HCT116 (cell line): ENCODE measurements around the gene SUN5. TPM values are rescaled to one million over a fixed set of nuclear protein-coding genes. Genes with fewer than 3 reads are reported as not detected.

Experiments used
- ATAC-seq: fragments of 200-7000 bp; cut with Tn5 transposase; 2 replicates; pipeline ENCODE4 v1.9.1; 2020; ENCODE audit warnings: mild to moderate bottlenecking, moderate library complexity
- BruUV-seq: library from RNA; stranded (reverse); fragments of 400-500 nt; replicated peaks from 2 replicates; lab custom pipeline; 2021; lab: Mats Ljungman, UMichigan
- CTCF ChIA-PET: fragments of 300-600 bp; sonication (Branson Sonifier 250); formaldehyde crosslinking; loops from one replicate; lab custom pipeline; 2021; ENCODE audit warnings: antibody characterized with exemption; lab: Charles Lee
- POLR2A ChIA-PET: fragments of 300-600, 350-600 bp; sonication (Branson Sonifier 250); formaldehyde crosslinking; loops from one replicate; lab custom pipeline; 2021; ENCODE audit warnings: antibody characterized with exemption; lab: Charles Lee
- RAD21 ChIA-PET, 2 experiments: fragments of 300-600 bp; sonication (Branson Sonifier 250); formaldehyde crosslinking; loops; one replicate each; lab custom pipeline; 2023; ENCODE audit warnings: low total read pairs in 2 of 2; ENCODE audit not compliant: uncharacterized antibody in 2 of 2, unreplicated experiment in 2 of 2, low non-redundant PET in 1 of 2; lab: Charles Lee
- DNase-seq: peaks from one replicate; pipeline ENCODE4 v3.0.0-alpha.2; 2010; ENCODE audit warnings: low read depth, low spot score
- H2AFZ ChIP-seq: fragments of 200-600 bp; shearing (Covaris generic), sonication (generic); 2 replicates; pipeline ENCODE4 v1.6.1; 2017; ENCODE audit warnings: low read depth, mixed run types, mixed read lengths, antibody characterized with exemption, low read length; ENCODE audit not compliant: poor library complexity, severe bottlenecking
- H3K27ac ChIP-seq: 2 replicates; pipeline ENCODE4 v1.5.1; 2012; ENCODE audit warnings: low read depth, low read length
- H3K27me3 ChIP-seq: fragments of 200-600 bp; sonication (generic); 2 replicates; pipeline ENCODE4 v1.6.1; 2016; ENCODE audit warnings: mixed run types, low read length, mixed read lengths; ENCODE audit not compliant: insufficient read depth
- H3K36me3 ChIP-seq, 2 experiments: fragments of 200-500 bp in 1 of 2; fragments of 200-600 bp in 1 of 2; sonication (Bioruptor generic) in 1 of 2; sonication (generic) in 1 of 2; 2 replicates each; pipeline versions ENCODE4 v1.5.1 to v1.6.1; 2014 to 2016; ENCODE audit warnings: low read length in 2 of 2, inconsistent platforms in 1 of 2, mixed read lengths in 1 of 2, mixed run types in 1 of 2; ENCODE audit not compliant: insufficient read depth in 2 of 2, control insufficient read depth in 1 of 2
- H3K4me1 ChIP-seq, 2 experiments: fragments of 200-600 bp in 1 of 2; sonication (generic) in 1 of 2; 2 replicates each; pipeline versions ENCODE4 v1.5.1 to v1.6.1; 2012 to 2017; ENCODE audit warnings: low read length in 2 of 2, inconsistent platforms in 1 of 2, mild to moderate bottlenecking in 1 of 2, mixed read lengths in 1 of 2, mixed run types in 1 of 2, moderate library complexity in 1 of 2; ENCODE audit not compliant: insufficient read depth in 2 of 2, control insufficient read depth in 1 of 2
- H3K4me2 ChIP-seq: fragments of 200-600 bp; sonication (generic); 2 replicates; pipeline ENCODE4 v1.6.1; 2017; ENCODE audit warnings: mixed run types, low read length, mixed read lengths
- H3K4me3 ChIP-seq, 2 experiments: fragments of 200-600 bp in 1 of 2; sonication (generic) in 1 of 2; replicated peaks in 1 of 2; 2 replicates each; pipeline ENCODE4 v1.5.1; 2011 to 2016; ENCODE audit warnings: low read length in 2 of 2, control low read depth in 1 of 2, low read depth in 1 of 2, mild to moderate bottlenecking in 1 of 2, mixed read lengths in 1 of 2, mixed run types in 1 of 2
- H3K79me2 ChIP-seq: fragments of 200-600 bp; sonication (generic); 2 replicates; pipeline ENCODE4 v1.6.1; 2017; ENCODE audit warnings: mild to moderate bottlenecking, mixed run types, low read length, moderate library complexity, mixed read lengths; ENCODE audit not compliant: insufficient read depth
- H3K9ac ChIP-seq: fragments of 200-600 bp; sonication (generic); 2 replicates; pipeline ENCODE4 v1.6.1; 2016; ENCODE audit warnings: low read length, mixed read lengths
- H3K9me2 ChIP-seq: fragments of 200-600 bp; sonication (generic), shearing (Covaris generic); 2 replicates; pipeline ENCODE4 v1.6.1; 2017; ENCODE audit warnings: mixed run types, mild to moderate bottlenecking, moderate library complexity; ENCODE audit not compliant: insufficient read depth
- H3K9me3 ChIP-seq, 2 experiments: fragments of 200-500 bp in 1 of 2; fragments of 200-600 bp in 1 of 2; sonication (Bioruptor generic) in 1 of 2; sonication (generic) in 1 of 2; 2 replicates each; pipeline ENCODE4 v1.6.1; 2014 to 2017; ENCODE audit warnings: low read length in 2 of 2, mixed read lengths in 2 of 2, inconsistent platforms in 1 of 2, low read depth in 1 of 2, mild to moderate bottlenecking in 1 of 2, mixed run types in 1 of 2, moderate library complexity in 1 of 2; ENCODE audit not compliant: control insufficient read depth in 1 of 2, insufficient read depth in 1 of 2
- H4K20me1 ChIP-seq: fragments of 200-600 bp; sonication (generic), shearing (Covaris generic); 2 replicates; pipeline ENCODE4 v1.6.1; 2017; ENCODE audit warnings: mixed run types, mild to moderate bottlenecking, moderate library complexity; ENCODE audit not compliant: insufficient read depth
- CEBPB ChIP-seq: IDR thresholded peaks from 2 replicates; pipeline ENCODE4 v1.6.1; 2012; ENCODE audit warnings: low read depth
- EGR1 ChIP-seq: IDR thresholded peaks from 2 replicates; pipeline ENCODE4 v1.6.1; 2012; ENCODE audit warnings: low read depth
- ELF1 ChIP-seq: IDR thresholded peaks from 2 replicates; pipeline ENCODE4 v1.6.1; 2012; ENCODE audit warnings: low read depth, borderline replicate concordance
- EZH2 ChIP-seq: fragments of 200-600 bp; sonication (generic); IDR thresholded peaks from 2 replicates; pipeline ENCODE4 v1.6.1; 2017; ENCODE audit warnings: antibody characterized with exemption, mixed run types
- JUND ChIP-seq: IDR thresholded peaks from 2 replicates; pipeline ENCODE4 v1.6.1; 2012
- POLR2A ChIP-seq: IDR thresholded peaks from 2 replicates; pipeline ENCODE4 v1.7.0; 2011; ENCODE audit warnings: borderline replicate concordance; ENCODE audit not compliant: insufficient read depth, insufficient read length; ENCODE audit errors: extremely low read depth
- RAD21 ChIP-seq: IDR thresholded peaks from 2 replicates; pipeline ENCODE4 v1.6.1; 2012; ENCODE audit warnings: low read depth, mild to moderate bottlenecking
- ZFX ChIP-seq: fragments of 450-650 bp; IDR thresholded peaks from 2 replicates; pipeline ENCODE4 v1.6.1; 2017
- ZNF274 ChIP-seq: fragments of 200-500 bp; sonication (Bioruptor generic); IDR thresholded peaks from 2 replicates; pipeline ENCODE4 v1.6.1; 2014; ENCODE audit warnings: mild to moderate bottlenecking, low read depth, low read length, inconsistent platforms
- intact Hi-C: fragments of 100-400 bp; cut with micrococcal nuclease; formaldehyde crosslinking; loops from 2 replicates; pipeline ENCODE4 v1.10.0; 2022
- total RNA-seq: library from RNA; stranded (reverse); gene quantifications from one replicate; pipeline ENCODE4 v1.2.1, GENCODE V29; 2021; ENCODE audit not compliant: unreplicated experiment
- TF ChIP-seq, protein P1 (sequence below): IDR thresholded peaks from 2 replicates; pipeline ENCODE4 v1.6.1; 2012
- TF ChIP-seq, protein P2 (sequence below): IDR thresholded peaks from 2 replicates; pipeline ENCODE4 v1.6.1; 2012
- TF ChIP-seq, protein P3 (sequence below), 3 experiments: fragments of 200-600 bp in 1 of 3; sonication (generic) in 1 of 3; IDR thresholded peaks in 2 of 3; conservative IDR thresholded peaks in 1 of 3; 2 replicates each; pipeline ENCODE4 v1.5.1; 2012 to 2017; ENCODE audit warnings: low read depth in 2 of 3, low read length in 2 of 3, antibody characterized with exemption in 1 of 3, borderline replicate concordance in 1 of 3, control low read depth in 1 of 3, mild to moderate bottlenecking in 1 of 3, mixed read lengths in 1 of 3, mixed run types in 1 of 3, moderate library complexity in 1 of 3; ENCODE audit not compliant: insufficient read depth in 1 of 3
- TF ChIP-seq, protein P4 (sequence below): IDR thresholded peaks from 2 replicates; pipeline ENCODE4 v1.6.1; 2012; ENCODE audit warnings: low read depth

The SUN5 gene
- total RNA-seq, 1 experiment from 2014 or later = not detected

DNA sequence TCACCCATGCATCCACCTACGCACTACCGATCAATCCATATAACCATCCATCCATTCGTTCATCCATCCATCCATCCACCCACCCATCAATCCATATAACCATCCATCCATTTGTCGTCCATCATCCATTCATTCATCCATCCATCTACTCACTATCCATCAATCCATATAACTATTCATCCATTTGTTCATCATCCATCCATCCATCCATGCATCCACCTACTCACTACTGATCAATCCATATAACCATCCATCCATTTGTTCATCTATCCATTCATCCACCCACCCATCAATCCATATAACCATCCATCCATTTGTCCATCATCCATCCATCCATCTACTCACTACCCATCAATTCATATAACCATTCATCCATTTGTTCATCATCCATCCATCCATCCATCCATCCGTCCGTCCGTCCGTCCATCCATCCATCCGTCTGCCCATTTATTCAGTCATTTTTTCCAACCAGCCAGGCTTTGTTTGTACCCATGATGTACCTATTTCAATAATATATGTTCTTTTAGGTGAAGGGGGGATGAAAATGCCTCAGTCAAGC is 21.2 kb upstream of the SUN5 start:
- no peak for ATAC-seq
- CTCF ChIA-PET = no interaction called here
- no peak overlapping the region for H2AFZ ChIP-seq
- no peaks in the 10 kb centered on the region for H3K36me3 ChIP-seq
- no peaks in the 10 kb centered on the region for H3K79me2 ChIP-seq
- RAD21 ChIA-PET = no interaction called here
- no peak overlapping the region for H3K4me3 ChIP-seq
- H3K9ac ChIP-seq = no peak overlapping the region
- H3K27ac ChIP-seq = no peak overlapping the region
- POLR2A ChIA-PET = no interaction called here
- H3K9me2 ChIP-seq = no peaks in the 10 kb centered on the region
- TF ChIP-seq CEBPB (no peak), JUND (no peak), ELF1 (no peak), EGR1 (no peak), POLR2A (no peak), ZNF274 (no peak), RAD21 (no peak), EZH2 (no peak), ZFX (no peak)
- TF ChIP-seq, protein P1, sequence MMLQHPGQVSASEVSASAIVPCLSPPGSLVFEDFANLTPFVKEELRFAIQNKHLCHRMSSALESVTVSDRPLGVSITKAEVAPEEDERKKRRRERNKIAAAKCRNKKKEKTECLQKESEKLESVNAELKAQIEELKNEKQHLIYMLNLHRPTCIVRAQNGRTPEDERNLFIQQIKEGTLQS = no peak
- TF ChIP-seq, protein P2, sequence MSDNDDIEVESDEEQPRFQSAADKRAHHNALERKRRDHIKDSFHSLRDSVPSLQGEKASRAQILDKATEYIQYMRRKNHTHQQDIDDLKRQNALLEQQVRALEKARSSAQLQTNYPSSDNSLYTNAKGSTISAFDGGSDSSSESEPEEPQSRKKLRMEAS = no peak
- TF ChIP-seq, protein P3, sequence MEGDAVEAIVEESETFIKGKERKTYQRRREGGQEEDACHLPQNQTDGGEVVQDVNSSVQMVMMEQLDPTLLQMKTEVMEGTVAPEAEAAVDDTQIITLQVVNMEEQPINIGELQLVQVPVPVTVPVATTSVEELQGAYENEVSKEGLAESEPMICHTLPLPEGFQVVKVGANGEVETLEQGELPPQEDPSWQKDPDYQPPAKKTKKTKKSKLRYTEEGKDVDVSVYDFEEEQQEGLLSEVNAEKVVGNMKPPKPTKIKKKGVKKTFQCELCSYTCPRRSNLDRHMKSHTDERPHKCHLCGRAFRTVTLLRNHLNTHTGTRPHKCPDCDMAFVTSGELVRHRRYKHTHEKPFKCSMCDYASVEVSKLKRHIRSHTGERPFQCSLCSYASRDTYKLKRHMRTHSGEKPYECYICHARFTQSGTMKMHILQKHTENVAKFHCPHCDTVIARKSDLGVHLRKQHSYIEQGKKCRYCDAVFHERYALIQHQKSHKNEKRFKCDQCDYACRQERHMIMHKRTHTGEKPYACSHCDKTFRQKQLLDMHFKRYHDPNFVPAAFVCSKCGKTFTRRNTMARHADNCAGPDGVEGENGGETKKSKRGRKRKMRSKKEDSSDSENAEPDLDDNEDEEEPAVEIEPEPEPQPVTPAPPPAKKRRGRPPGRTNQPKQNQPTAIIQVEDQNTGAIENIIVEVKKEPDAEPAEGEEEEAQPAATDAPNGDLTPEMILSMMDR (IDR thresholded peaks at IDR 0.05 in 2 of 3, conservative IDR thresholded peaks at IDR 0.05 in 1 of 3; ENCODE audit: borderline replicate concordance in 1 of 3, insufficient read depth in 1 of 3, low read depth in 2 of 3, low read length in 2 of 3) = no peak
- TF ChIP-seq, protein P4, sequence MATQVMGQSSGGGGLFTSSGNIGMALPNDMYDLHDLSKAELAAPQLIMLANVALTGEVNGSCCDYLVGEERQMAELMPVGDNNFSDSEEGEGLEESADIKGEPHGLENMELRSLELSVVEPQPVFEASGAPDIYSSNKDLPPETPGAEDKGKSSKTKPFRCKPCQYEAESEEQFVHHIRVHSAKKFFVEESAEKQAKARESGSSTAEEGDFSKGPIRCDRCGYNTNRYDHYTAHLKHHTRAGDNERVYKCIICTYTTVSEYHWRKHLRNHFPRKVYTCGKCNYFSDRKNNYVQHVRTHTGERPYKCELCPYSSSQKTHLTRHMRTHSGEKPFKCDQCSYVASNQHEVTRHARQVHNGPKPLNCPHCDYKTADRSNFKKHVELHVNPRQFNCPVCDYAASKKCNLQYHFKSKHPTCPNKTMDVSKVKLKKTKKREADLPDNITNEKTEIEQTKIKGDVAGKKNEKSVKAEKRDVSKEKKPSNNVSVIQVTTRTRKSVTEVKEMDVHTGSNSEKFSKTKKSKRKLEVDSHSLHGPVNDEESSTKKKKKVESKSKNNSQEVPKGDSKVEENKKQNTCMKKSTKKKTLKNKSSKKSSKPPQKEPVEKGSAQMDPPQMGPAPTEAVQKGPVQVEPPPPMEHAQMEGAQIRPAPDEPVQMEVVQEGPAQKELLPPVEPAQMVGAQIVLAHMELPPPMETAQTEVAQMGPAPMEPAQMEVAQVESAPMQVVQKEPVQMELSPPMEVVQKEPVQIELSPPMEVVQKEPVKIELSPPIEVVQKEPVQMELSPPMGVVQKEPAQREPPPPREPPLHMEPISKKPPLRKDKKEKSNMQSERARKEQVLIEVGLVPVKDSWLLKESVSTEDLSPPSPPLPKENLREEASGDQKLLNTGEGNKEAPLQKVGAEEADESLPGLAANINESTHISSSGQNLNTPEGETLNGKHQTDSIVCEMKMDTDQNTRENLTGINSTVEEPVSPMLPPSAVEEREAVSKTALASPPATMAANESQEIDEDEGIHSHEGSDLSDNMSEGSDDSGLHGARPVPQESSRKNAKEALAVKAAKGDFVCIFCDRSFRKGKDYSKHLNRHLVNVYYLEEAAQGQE = no peak
- H3K27me3 ChIP-seq = peaks cover 29% of the 10 kb centered on the region; the same call in 1 of the 2 replicates
- intact Hi-C loops = no loop called here
- no peaks in the 10 kb centered on the region; a peak in 1 of 4 replicates for H3K9me3 ChIP-seq
- DNase-seq = no peak
- no TSS peak for BruUV-seq
- H3K4me2 ChIP-seq = no peak overlapping the region
- H4K20me1 ChIP-seq = no peaks in the 10 kb centered on the region
- no peaks in the 10 kb centered on the region for H3K4me1 ChIP-seq
